LNCaP clone FGC (cell line): ENCODE results near the gene ACOT11.

ENCODE experiments used
- DNase-seq: peaks from one replicate; pipeline ENCODE4 v3.0.0-alpha.2; 2011; ENCODE audit warnings: low read depth
- H3K4me3 ChIP-seq: 2 replicates; pipeline ENCODE4 v1.5.1; 2011; ENCODE audit warnings: mild to moderate bottlenecking, low read depth, low read length, control low read depth
- TF ChIP-seq, protein P1 (sequence below): IDR thresholded peaks from 2 replicates; pipeline ENCODE4 v1.5.1; 2012; ENCODE audit warnings: mild to moderate bottlenecking; ENCODE audit not compliant: control insufficient read depth, insufficient read depth; ENCODE audit errors: extremely low read depth

ACOT11 gene

GRCh38 chr1:54596756-54597155 lies 48.7 kb downstream of the ACOT11 start:
- TF ChIP-seq, protein P1, sequence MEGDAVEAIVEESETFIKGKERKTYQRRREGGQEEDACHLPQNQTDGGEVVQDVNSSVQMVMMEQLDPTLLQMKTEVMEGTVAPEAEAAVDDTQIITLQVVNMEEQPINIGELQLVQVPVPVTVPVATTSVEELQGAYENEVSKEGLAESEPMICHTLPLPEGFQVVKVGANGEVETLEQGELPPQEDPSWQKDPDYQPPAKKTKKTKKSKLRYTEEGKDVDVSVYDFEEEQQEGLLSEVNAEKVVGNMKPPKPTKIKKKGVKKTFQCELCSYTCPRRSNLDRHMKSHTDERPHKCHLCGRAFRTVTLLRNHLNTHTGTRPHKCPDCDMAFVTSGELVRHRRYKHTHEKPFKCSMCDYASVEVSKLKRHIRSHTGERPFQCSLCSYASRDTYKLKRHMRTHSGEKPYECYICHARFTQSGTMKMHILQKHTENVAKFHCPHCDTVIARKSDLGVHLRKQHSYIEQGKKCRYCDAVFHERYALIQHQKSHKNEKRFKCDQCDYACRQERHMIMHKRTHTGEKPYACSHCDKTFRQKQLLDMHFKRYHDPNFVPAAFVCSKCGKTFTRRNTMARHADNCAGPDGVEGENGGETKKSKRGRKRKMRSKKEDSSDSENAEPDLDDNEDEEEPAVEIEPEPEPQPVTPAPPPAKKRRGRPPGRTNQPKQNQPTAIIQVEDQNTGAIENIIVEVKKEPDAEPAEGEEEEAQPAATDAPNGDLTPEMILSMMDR, result no peak
- no peak overlapping the region for H3K4me3 ChIP-seq
- no peak for DNase-seq

- DNase-seq, result no peak
- no peak overlapping the region for H3K4me3 ChIP-seq
- TF ChIP-seq, protein P1, result no peak
Observed at GRCh38 chr1:54597455-54598030, 49.5 kb downstream of the ACOT11 start.

GRCh38 chr1:54599211-54599823 lies 51.3 kb downstream of the ACOT11 start:
- DNase-seq, result no peak
- H3K4me3 ChIP-seq, result no peak overlapping the region
- TF ChIP-seq, protein P1, result no peak

GRCh38 chr1:54600947-54601721 lies 53.1 kb downstream of the ACOT11 start:
- TF ChIP-seq, protein P1, result no peak
- no peak overlapping the region for H3K4me3 ChIP-seq
- no peak for DNase-seq

- DNase-seq, result no peak
- TF ChIP-seq, protein P1, result no peak
- no peak overlapping the region for H3K4me3 ChIP-seq
Observed at GRCh38 chr1:54601730-54602129, 53.7 kb downstream of the ACOT11 start.

DNA sequence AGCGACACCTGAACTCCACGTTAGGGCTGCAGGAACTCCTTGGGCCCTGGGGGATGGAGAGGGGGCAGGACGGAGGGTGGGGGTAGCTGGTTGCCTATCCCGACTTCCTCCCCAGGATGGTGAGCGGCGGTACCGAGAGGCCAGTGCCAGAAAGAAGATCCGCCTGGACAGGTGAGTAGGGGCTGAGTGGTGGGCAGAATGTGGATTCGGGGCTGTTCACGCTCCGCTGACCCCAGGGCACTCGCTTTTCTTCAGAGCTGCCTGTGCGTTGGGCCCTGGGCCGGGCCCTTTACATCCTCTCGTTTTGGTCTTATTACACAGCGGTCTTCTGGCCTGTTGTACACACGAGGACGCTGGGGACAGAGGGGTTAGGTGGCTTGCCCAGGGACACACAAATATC lies 54.5 kb downstream of the ACOT11 start:
- no peak overlapping the region for H3K4me3 ChIP-seq
- TF ChIP-seq, protein P1, result no peak
- DNase-seq, result no peak
